KMS-11 (cell line): Measurements from ENCODE around the gene SOX5.

Experiments used
- H2AFZ ChIP-seq: fragments of 200-600 bp; sonication (generic); 2 replicates; pipeline ENCODE4 v1.6.1; 2016; ENCODE audit warnings: antibody characterized with exemption, mixed run types, low read depth
- H3K27ac ChIP-seq: fragments of 200-600 bp; sonication (generic); 2 replicates; pipeline ENCODE4 v1.6.1; 2016; ENCODE audit warnings: mild to moderate bottlenecking, mixed run types
- H3K27me3 ChIP-seq: fragments of 200-600 bp; sonication (generic); 2 replicates; pipeline ENCODE4 v1.6.1; 2017; ENCODE audit warnings: mild to moderate bottlenecking, low read depth, mixed run types, moderate library complexity; ENCODE audit not compliant: insufficient read depth
- H3K36me3 ChIP-seq: fragments of 200-600 bp; sonication (generic); 2 replicates; pipeline ENCODE4 v1.6.1; 2017; ENCODE audit warnings: mild to moderate bottlenecking, mixed run types; ENCODE audit not compliant: insufficient read depth
- H3K4me1 ChIP-seq: fragments of 200-600 bp; sonication (generic); 2 replicates; pipeline ENCODE4 v1.6.1; 2016; ENCODE audit warnings: mild to moderate bottlenecking, low read depth, mixed run types; ENCODE audit not compliant: poor library complexity, severe bottlenecking
- H3K4me2 ChIP-seq: fragments of 200-600 bp; sonication (generic); 2 replicates; pipeline ENCODE4 v1.7.0; 2016; ENCODE audit warnings: mild to moderate bottlenecking, mixed run types
- H3K4me3 ChIP-seq: fragments of 200-600 bp; sonication (generic); IDR thresholded peaks from 2 replicates; pipeline ENCODE4 v1.6.1; 2017; ENCODE audit warnings: low read depth, low read length, mixed read lengths; ENCODE audit not compliant: insufficient read depth
- H3K79me2 ChIP-seq: fragments of 200-600 bp; sonication (generic); 2 replicates; pipeline ENCODE4 v1.6.1; 2016; ENCODE audit warnings: low read depth, mixed run types; ENCODE audit not compliant: insufficient read depth
- H3K9ac ChIP-seq: fragments of 200-600 bp; sonication (generic); 2 replicates; pipeline ENCODE4 v1.6.1; 2016; ENCODE audit warnings: mild to moderate bottlenecking, mixed run types
- H4K20me1 ChIP-seq: fragments of 200-600 bp; sonication (generic); 2 replicates; pipeline ENCODE4 v1.6.1; 2016; ENCODE audit warnings: mild to moderate bottlenecking, mixed run types; ENCODE audit not compliant: insufficient read depth
- TF ChIP-seq, protein P1 (sequence below): fragments of 200-600 bp; sonication (generic); conservative IDR thresholded peaks from 2 replicates; pipeline ENCODE4 v1.6.1; 2017; ENCODE audit warnings: low read depth, mild to moderate bottlenecking, antibody characterized with exemption, low read length, moderate library complexity, mixed read lengths

The SOX5 gene

GRCh38 chr12:23899434-23899833, 50.0 kb downstream of the SOX5 start:
- H3K4me1 ChIP-seq = no peaks in the 10 kb centered on the region
- no peaks in the 10 kb centered on the region for H3K36me3 ChIP-seq
- H3K9ac ChIP-seq = no peak overlapping the region
- no peak overlapping the region for H3K4me2 ChIP-seq
- no peak overlapping the region for H2AFZ ChIP-seq
- no peaks in the 10 kb centered on the region for H4K20me1 ChIP-seq
- H3K27ac ChIP-seq = no peak overlapping the region
- TF ChIP-seq, protein P1, sequence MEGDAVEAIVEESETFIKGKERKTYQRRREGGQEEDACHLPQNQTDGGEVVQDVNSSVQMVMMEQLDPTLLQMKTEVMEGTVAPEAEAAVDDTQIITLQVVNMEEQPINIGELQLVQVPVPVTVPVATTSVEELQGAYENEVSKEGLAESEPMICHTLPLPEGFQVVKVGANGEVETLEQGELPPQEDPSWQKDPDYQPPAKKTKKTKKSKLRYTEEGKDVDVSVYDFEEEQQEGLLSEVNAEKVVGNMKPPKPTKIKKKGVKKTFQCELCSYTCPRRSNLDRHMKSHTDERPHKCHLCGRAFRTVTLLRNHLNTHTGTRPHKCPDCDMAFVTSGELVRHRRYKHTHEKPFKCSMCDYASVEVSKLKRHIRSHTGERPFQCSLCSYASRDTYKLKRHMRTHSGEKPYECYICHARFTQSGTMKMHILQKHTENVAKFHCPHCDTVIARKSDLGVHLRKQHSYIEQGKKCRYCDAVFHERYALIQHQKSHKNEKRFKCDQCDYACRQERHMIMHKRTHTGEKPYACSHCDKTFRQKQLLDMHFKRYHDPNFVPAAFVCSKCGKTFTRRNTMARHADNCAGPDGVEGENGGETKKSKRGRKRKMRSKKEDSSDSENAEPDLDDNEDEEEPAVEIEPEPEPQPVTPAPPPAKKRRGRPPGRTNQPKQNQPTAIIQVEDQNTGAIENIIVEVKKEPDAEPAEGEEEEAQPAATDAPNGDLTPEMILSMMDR = no peak
- H3K79me2 ChIP-seq = no peaks in the 10 kb centered on the region
- no peaks in the 10 kb centered on the region for H3K27me3 ChIP-seq
- no peak overlapping the region for H3K4me3 ChIP-seq

DNA sequence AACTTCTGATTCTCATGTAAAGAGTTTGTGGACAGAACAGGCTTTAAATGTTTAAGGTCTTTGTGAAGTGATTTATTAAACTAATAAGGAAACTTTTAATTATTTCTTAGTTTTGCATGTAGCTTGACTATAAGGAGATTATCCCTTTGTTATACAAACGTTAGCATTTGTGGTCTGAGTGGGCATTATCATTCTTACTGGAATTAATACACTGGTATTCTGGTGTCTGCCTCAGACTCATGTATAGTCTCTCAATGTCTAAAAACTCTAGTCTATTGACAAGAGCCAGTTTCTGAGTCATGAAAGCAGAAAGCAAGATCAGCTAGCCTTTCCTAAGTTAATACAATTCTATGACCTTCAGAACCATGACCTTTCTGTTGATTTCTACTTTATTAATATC, 51.3 kb downstream of the SOX5 start:
- Histone ChIP-seq H3K4me3 (no peak overlapping the region), H3K9ac (no peak overlapping the region), H2AFZ (no peak overlapping the region), H3K27ac (no peak overlapping the region), H3K36me3 (no peaks in the 10 kb centered on the region), H3K4me2 (no peak overlapping the region), H3K27me3 (no peaks in the 10 kb centered on the region), H3K4me1 (no peaks in the 10 kb centered on the region), H4K20me1 (no peaks in the 10 kb centered on the region), H3K79me2 (no peaks in the 10 kb centered on the region)
- TF ChIP-seq, protein P1 = no peak

DNA sequence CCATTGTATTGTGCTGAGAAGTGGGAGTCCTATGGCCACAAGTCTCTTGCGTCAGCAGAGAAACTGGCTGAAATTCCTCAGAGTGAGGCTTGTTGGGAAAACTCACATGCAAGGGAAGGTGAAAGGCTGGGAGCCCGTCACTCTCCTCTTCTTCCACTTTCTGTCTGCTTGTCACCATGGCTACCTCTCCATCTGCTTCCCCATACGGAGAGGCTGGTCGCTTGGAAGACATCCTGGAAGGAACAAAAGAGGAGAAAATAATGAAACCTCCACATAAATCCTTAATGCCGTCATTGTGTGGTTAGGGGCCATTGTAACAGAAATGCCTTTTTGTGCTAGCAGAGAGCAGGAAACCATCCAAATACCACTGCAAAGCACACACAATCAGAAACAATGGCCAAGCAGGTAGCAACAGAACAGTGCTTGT, 53.7 kb downstream of the SOX5 start:
- no peaks in the 10 kb centered on the region for H3K4me1 ChIP-seq
- H2AFZ ChIP-seq = no peak overlapping the region
- no peak overlapping the region for H3K4me2 ChIP-seq
- no peaks in the 10 kb centered on the region for H4K20me1 ChIP-seq
- H3K27me3 ChIP-seq = no peaks in the 10 kb centered on the region
- no peak overlapping the region for H3K4me3 ChIP-seq
- H3K79me2 ChIP-seq = no peaks in the 10 kb centered on the region
- TF ChIP-seq, protein P1 = no peak
- no peaks in the 10 kb centered on the region for H3K36me3 ChIP-seq
- H3K9ac ChIP-seq = no peak overlapping the region
- no peak overlapping the region for H3K27ac ChIP-seq

GRCh38 chr12:23893611-23894010, 55.9 kb downstream of the SOX5 start:
- H3K36me3 ChIP-seq = no peaks in the 10 kb centered on the region
- H3K79me2 ChIP-seq = no peaks in the 10 kb centered on the region
- H3K4me1 ChIP-seq = no peaks in the 10 kb centered on the region
- no peak overlapping the region for H3K27ac ChIP-seq
- no peak overlapping the region for H3K4me3 ChIP-seq
- no peak overlapping the region for H3K4me2 ChIP-seq
- no peak overlapping the region for H3K9ac ChIP-seq
- H4K20me1 ChIP-seq = no peaks in the 10 kb centered on the region
- TF ChIP-seq, protein P1 = no peak
- no peaks in the 10 kb centered on the region for H3K27me3 ChIP-seq
- H2AFZ ChIP-seq = no peak overlapping the region
